A673 (cell line): Measurements from ENCODE around the gene HMCN2. TPM values are rescaled to one million over a fixed set of nuclear protein-coding genes. Genes with fewer than 3 reads are reported as not detected.

ENCODE experiments used
- BruUV-seq: library from RNA; stranded (reverse); fragments of 400-500 nt; replicated peaks from 2 replicates; lab custom pipeline; 2021; lab: Mats Ljungman, UMichigan
- CTCF ChIA-PET: fragments of 300-600 bp; sonication (Branson Sonifier 250); formaldehyde crosslinking; loops from one replicate; lab custom pipeline; 2022; ENCODE audit warnings: antibody characterized with exemption; lab: Charles Lee
- POLR2A ChIA-PET: fragments of 300-600 bp; sonication (Branson Sonifier 250); formaldehyde crosslinking; loops from one replicate; lab custom pipeline; 2022; ENCODE audit warnings: antibody characterized with exemption; ENCODE audit not compliant: low non-redundant PET; lab: Charles Lee
- DNase-seq: peaks from one replicate; pipeline ENCODE4 v3.0.0-alpha.2; 2015; ENCODE audit warnings: low spot score
- H3K27ac ChIP-seq: fragments of 200-600 bp; sonication (generic); 2 replicates; pipeline ENCODE4 v1.5.1; 2016; ENCODE audit warnings: mixed run types, low read depth, mild to moderate bottlenecking, mixed read lengths, antibody characterized with exemption, low read length; ENCODE audit not compliant: poor library complexity, severe bottlenecking
- H3K27me3 ChIP-seq: fragments of 200-600 bp; sonication (generic); replicated peaks from 2 replicates; pipeline ENCODE4 v1.6.1; 2017; ENCODE audit warnings: mixed run types, low read depth, mild to moderate bottlenecking, mixed read lengths, antibody characterized with exemption, low read length; ENCODE audit not compliant: insufficient read depth, poor library complexity
- H3K36me3 ChIP-seq: fragments of 200-600 bp; sonication (generic); 2 replicates; pipeline ENCODE4 v1.6.1; 2016; ENCODE audit warnings: mixed run types, mild to moderate bottlenecking, mixed read lengths, antibody characterized with exemption, low read length; ENCODE audit not compliant: insufficient read depth, poor library complexity, severe bottlenecking
- H3K4me1 ChIP-seq: fragments of 200-600 bp; sonication (generic); 2 replicates; pipeline ENCODE4 v1.6.1; 2017; ENCODE audit warnings: mixed run types, mild to moderate bottlenecking, mixed read lengths, antibody characterized with exemption, low read length; ENCODE audit not compliant: insufficient read depth, poor library complexity, severe bottlenecking
- H3K4me3 ChIP-seq: fragments of 200-600 bp; sonication (generic); 2 replicates; pipeline ENCODE4 v1.5.1; 2016; ENCODE audit warnings: low read depth, mixed run types, mild to moderate bottlenecking, mixed read lengths, low read length; ENCODE audit not compliant: poor library complexity, severe bottlenecking
- H3K9me3 ChIP-seq: fragments of 200-600 bp; sonication (generic); 2 replicates; pipeline ENCODE4 v1.6.1; 2016; ENCODE audit warnings: mixed run types, low read depth, mild to moderate bottlenecking, mixed read lengths, antibody characterized with exemption, low read length; ENCODE audit not compliant: poor library complexity, severe bottlenecking
- EZH2 ChIP-seq: fragments of 200-600 bp; sonication (generic); IDR thresholded peaks from 2 replicates; pipeline ENCODE4 v1.6.1; 2017; ENCODE audit warnings: borderline replicate concordance, low read depth, mild to moderate bottlenecking, mixed read lengths, antibody characterized with exemption, low read length; ENCODE audit not compliant: poor library complexity, severe bottlenecking
- intact Hi-C: fragments of 100-400 bp; cut with micrococcal nuclease; formaldehyde crosslinking; loops from one replicate; pipeline ENCODE4 v1.10.0; 2022; ENCODE audit not compliant: unreplicated experiment
- total RNA-seq: library from RNA; stranded (reverse); gene quantifications from 2 replicates; pipeline ENCODE4 v1.2.3, GENCODE V29; 2021
- TF ChIP-seq, protein P1 (sequence below): fragments of 300-800, 200-600 bp; sonication (generic); conservative IDR thresholded peaks from 2 replicates; pipeline ENCODE4 v1.5.1; 2017; ENCODE audit warnings: low read depth, mild to moderate bottlenecking, antibody characterized with exemption, low read length, moderate library complexity, mixed read lengths

Gene HMCN2
- total RNA-seq, 1 experiment from 2014 or later = 0.28 TPM

DNA sequence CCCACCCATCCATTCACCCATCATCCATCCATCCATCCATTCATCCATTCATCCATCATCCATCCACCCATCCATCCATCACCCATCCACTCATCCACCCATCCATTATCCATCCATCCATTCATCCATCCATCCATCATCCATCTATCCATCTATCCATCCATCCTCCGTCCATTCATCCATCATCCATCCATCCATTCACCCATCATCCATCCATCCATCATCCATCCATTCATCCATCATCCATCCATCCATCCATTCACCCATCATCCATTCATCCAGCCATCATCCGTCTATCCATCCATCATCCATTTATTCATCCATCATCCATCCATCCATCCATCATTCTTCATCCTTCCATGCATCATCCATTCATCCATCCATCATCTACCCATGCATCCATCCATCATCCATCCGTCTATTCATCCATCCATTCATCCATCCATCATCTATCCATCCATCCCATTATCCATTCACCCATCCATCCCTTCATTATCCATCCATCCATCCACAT lies 189.3 kb downstream of the HMCN2 start:
- ChIA-PET CTCF (no interaction called here), POLR2A (interaction anchor here (0.6 kb wide), 1 partner anchor 350 kb away, joined by 3 read pairs; no protein-coding TSS in a partner anchor)
- Histone ChIP-seq H3K27ac (no peak overlapping the region), H3K9me3 (no peaks in the 10 kb centered on the region), H3K36me3 (no peaks in the 10 kb centered on the region), H3K4me3 (no peak overlapping the region), H3K4me1 (peaks cover 5% of the 10 kb centered on the region), H3K27me3 (no peaks in the 10 kb centered on the region)
- intact Hi-C loops = no loop called here
- no TSS peak for BruUV-seq
- DNase-seq = no peak
- TF ChIP-seq EZH2 = no peak
- TF ChIP-seq, protein P1, sequence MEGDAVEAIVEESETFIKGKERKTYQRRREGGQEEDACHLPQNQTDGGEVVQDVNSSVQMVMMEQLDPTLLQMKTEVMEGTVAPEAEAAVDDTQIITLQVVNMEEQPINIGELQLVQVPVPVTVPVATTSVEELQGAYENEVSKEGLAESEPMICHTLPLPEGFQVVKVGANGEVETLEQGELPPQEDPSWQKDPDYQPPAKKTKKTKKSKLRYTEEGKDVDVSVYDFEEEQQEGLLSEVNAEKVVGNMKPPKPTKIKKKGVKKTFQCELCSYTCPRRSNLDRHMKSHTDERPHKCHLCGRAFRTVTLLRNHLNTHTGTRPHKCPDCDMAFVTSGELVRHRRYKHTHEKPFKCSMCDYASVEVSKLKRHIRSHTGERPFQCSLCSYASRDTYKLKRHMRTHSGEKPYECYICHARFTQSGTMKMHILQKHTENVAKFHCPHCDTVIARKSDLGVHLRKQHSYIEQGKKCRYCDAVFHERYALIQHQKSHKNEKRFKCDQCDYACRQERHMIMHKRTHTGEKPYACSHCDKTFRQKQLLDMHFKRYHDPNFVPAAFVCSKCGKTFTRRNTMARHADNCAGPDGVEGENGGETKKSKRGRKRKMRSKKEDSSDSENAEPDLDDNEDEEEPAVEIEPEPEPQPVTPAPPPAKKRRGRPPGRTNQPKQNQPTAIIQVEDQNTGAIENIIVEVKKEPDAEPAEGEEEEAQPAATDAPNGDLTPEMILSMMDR = no peak

DNA sequence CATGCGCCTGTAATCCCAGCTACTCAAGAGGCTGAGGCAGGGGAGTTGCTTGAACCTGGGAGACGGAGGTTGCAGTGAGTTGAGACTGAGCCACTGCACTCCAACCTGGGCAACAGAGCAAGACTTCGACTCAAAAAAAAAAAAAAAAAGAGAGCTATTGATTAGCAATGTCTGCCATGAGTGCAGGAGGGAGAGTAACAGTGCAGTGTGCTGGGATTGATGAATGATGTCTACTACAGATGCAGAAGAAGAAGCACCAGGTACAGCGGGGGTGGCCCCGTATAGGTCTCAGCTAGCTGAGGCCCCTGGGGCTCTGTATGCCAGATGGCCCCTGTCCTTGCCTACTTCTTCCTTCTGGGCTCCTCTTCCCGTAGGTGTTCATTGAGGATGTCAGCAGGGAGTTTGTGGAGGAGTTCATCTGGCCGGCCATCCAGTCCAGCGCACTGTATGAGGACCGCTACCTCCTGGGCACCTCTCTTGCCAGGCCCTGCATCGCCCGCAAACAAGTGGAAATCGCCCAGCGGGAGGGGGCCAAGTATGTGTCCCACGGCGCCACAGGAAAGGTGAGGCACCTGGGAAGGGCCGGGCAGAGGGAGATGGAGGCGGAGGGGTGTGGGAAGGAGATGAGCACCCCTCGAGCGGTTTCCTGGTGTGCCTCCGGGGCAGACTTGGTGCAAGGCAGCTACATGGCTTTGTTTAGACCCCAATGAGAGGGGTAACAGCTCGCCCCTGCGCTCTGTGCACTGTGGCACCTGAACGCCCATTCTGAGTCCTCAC lies 192.7 kb downstream of the HMCN2 start:
- no peak for DNase-seq
- TF ChIP-seq, protein P1 = no peak
- no peak for TF ChIP-seq EZH2
- ChIA-PET CTCF (interaction anchor here (0.5 to 0.6 kb wide), 2 partner anchors 111 to 224 kb away, joined by 3 read pairs; no protein-coding TSS in a partner anchor), POLR2A (interaction anchor here (0.6 kb wide), 1 partner anchor 232 kb away, joined by 4 read pairs; no protein-coding TSS in a partner anchor)
- Histone ChIP-seq H3K4me1 (no peaks in the 10 kb centered on the region), H3K27me3 (no peaks in the 10 kb centered on the region), H3K36me3 (no peaks in the 10 kb centered on the region), H3K27ac (no peak overlapping the region), H3K4me3 (no peak overlapping the region), H3K9me3 (no peaks in the 10 kb centered on the region)
- intact Hi-C loops = no loop called here
- BruUV-seq = no TSS peak

DNA sequence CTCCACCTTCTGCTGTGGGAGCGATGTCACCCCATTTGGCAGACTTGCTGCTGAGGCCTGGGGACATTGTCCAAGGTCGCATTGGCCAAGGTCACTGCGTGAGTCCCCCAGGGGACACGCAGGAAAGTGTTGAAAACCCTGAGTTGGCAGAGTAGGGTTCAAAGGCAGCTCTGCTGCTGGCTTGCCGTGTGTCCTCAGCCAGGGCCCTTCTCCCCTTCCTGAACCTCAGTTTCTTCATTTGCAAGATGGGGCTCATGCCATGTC lies 193.2 kb downstream of the HMCN2 start:
- CTCF ChIA-PET = no interaction called here
- Histone ChIP-seq H3K27ac (no peak overlapping the region), H3K4me3 (no peak overlapping the region), H3K36me3 (no peaks in the 10 kb centered on the region), H3K9me3 (no peaks in the 10 kb centered on the region), H3K4me1 (no peaks in the 10 kb centered on the region), H3K27me3 (no peaks in the 10 kb centered on the region)
- POLR2A ChIA-PET = interaction anchor here (0.6 kb wide), 1 partner anchor 131 kb away, joined by 32 read pairs; no protein-coding TSS in a partner anchor
- no TSS peak for BruUV-seq
- intact Hi-C loops = no loop called here
- TF ChIP-seq, protein P1 = no peak
- no peak for TF ChIP-seq EZH2
- DNase-seq = no peak
